Gastrocnemius medialis (tissue), 4 donors: Measurements from ENCODE around the gene SMYD3. TPM values are rescaled to one million over a fixed set of nuclear protein-coding genes. Genes with fewer than 3 reads are reported as not detected.

Source experiments
- ATAC-seq, 2 donors: fragments of 150-250 bp; one replicate each; pipeline ENCODE4 v1.9.1; 2016
- DNase-seq, 2 donors: peaks; one replicate each; pipeline ENCODE4 v3.0.0-alpha.2; 2019
- H3K27ac ChIP-seq, 4 donors: fragments of 200-600 bp; sonication (generic); 1 replicate in 1 of 4; 2 replicates in 3 of 4; pipeline ENCODE4 v1.5.1; 2016 to 2018; ENCODE audit warnings: mild to moderate bottlenecking in 2 of 4, moderate library complexity in 1 of 4
- H3K27me3 ChIP-seq, 3 donors: fragments of 200-600 bp; sonication (generic) in 2 of 3; 1 replicate in 1 of 3; 2 replicates in 2 of 3; pipeline versions ENCODE4 v1.5.1 to v1.6.0; 2016 to 2019; ENCODE audit warnings: mild to moderate bottlenecking in 1 of 3, moderate library complexity in 1 of 3
- H3K36me3 ChIP-seq, 2 donors: fragments of 200-600 bp; sonication (generic) in 1 of 2; one replicate each; pipeline ENCODE4 v1.5.1; 2017 to 2018
- H3K4me1 ChIP-seq, 2 donors: fragments of 200-600 bp; sonication (generic) in 1 of 2; one replicate each; pipeline ENCODE4 v1.5.1; 2016 to 2017; ENCODE audit warnings: mild to moderate bottlenecking in 2 of 2
- H3K4me3 ChIP-seq, 4 donors: fragments of 200-600 bp; sonication (generic) in 3 of 4; 1 replicate in 1 of 4; 2 replicates in 3 of 4; pipeline ENCODE4 v1.5.1; 2016 to 2019; ENCODE audit warnings: mild to moderate bottlenecking in 2 of 4
- H3K9me3 ChIP-seq, 3 donors: fragments of 200-600 bp; sonication (generic) in 2 of 3; 1 replicate in 1 of 3; 2 replicates in 2 of 3; pipeline ENCODE4 v1.5.1; 2016 to 2019
- POLR2A ChIP-seq, 2 donors: fragments of 450-650 bp; IDR thresholded peaks; one replicate each; pipeline ENCODE4 v1.6.1; 2017; ENCODE audit warnings: antibody characterized with exemption in 2 of 2, mild to moderate bottlenecking in 2 of 2, moderate library complexity in 2 of 2
- in situ Hi-C, 4 donors: fragments of 200-750 bp; cut with MboI; loops; one replicate each; pipeline versions ENCODE4 v1.15.0 to v1.8.0; 2017; ENCODE audit warnings: low sequenced_read_pairs in 4 of 4
- intact Hi-C: fragments of 100-400 bp; cut with DNase I; formaldehyde crosslinking; loops from one replicate; pipeline ENCODE4 v1.15.1; 2023; ENCODE audit warnings: low total_unique reads
- total RNA-seq, 4 donors: library from RNA; depleted of rRNA; stranded (reverse); fragments of >200 nt; gene quantifications; one replicate each; pipeline versions ENCODE4 v1.1.0 to v1.2.3, GENCODE V29; 2016
- TF ChIP-seq, protein P1 (sequence below), 5 experiments: fragments of 450-650 bp in 3 of 5; fragments of 200-600 bp in 2 of 5; sonication (generic) in 2 of 5; IDR thresholded peaks in 4 of 5; conservative IDR thresholded peaks in 1 of 5; 1 replicate in 4 of 5; 2 replicates in 1 of 5; pipeline ENCODE4 v1.5.1; 2016 to 2019; ENCODE audit warnings: antibody characterized with exemption in 5 of 5, mild to moderate bottlenecking in 3 of 5, moderate library complexity in 3 of 5

Gene SMYD3
- total RNA-seq, 4 donors from 2014 or later = 4.4 to 10.3 (median 6.3) TPM

DNA sequence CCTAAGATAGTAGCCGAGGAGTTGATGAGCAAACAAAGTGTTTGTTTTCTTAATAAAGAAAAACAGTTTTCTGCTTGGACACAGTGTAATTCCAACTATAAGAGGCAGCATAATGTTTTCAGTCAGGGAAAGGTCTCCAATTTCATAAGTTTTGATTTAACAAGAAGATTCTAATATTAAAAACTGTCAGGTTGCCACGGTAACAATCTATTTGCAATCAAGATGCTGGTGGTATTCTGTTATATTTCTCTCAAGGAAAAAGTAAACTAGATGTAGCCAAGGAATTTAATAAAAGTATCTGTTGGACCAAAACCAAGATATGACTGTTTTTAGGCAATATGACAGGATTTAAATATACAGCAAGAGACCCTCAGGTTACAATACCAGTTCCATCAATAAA lies 211.7 kb downstream of the SMYD3 start:
- intact Hi-C loops (no loop called here), in situ Hi-C loops (no loop called here)
- no peak overlapping the region for H3K27ac ChIP-seq
- no peaks in the 10 kb centered on the region for H3K36me3 ChIP-seq
- no peaks in the 10 kb centered on the region for H3K27me3 ChIP-seq
- H3K4me3 ChIP-seq = no peak overlapping the region
- TF ChIP-seq, protein P1, sequence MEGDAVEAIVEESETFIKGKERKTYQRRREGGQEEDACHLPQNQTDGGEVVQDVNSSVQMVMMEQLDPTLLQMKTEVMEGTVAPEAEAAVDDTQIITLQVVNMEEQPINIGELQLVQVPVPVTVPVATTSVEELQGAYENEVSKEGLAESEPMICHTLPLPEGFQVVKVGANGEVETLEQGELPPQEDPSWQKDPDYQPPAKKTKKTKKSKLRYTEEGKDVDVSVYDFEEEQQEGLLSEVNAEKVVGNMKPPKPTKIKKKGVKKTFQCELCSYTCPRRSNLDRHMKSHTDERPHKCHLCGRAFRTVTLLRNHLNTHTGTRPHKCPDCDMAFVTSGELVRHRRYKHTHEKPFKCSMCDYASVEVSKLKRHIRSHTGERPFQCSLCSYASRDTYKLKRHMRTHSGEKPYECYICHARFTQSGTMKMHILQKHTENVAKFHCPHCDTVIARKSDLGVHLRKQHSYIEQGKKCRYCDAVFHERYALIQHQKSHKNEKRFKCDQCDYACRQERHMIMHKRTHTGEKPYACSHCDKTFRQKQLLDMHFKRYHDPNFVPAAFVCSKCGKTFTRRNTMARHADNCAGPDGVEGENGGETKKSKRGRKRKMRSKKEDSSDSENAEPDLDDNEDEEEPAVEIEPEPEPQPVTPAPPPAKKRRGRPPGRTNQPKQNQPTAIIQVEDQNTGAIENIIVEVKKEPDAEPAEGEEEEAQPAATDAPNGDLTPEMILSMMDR (IDR thresholded peaks at IDR 0.05 in 4 of 5, conservative IDR thresholded peaks at IDR 0.05 in 1 of 5) = no peak
- no peak for TF ChIP-seq POLR2A (IDR thresholded peaks at IDR 0.05)
- DNase-seq = no peak
- no peak for ATAC-seq
- no peaks in the 10 kb centered on the region for H3K4me1 ChIP-seq
- H3K9me3 ChIP-seq = no peaks in the 10 kb centered on the region

DNA sequence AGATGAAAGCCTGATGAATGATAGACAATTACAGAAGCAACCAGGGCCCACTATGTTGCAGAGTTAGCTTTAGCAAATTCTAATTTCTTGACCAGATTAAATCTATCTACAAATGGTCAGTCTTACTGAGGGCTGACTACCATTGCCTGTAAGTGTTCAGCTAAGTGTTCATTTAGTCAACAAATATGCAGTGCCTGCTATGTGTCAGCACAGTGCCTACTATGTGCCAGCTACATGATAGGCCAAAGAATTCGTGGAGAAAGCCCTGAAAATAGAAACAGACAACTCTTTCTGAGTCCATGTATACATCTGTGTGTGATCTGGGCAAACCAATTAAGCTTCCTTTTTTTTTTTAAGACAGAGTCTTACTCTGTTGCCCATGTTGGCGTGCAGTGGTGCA lies 212.8 kb downstream of the SMYD3 start:
- no peak for ATAC-seq
- Histone ChIP-seq H3K9me3 (no peaks in the 10 kb centered on the region), H3K4me1 (no peaks in the 10 kb centered on the region), H3K4me3 (no peak overlapping the region), H3K36me3 (no peaks in the 10 kb centered on the region), H3K27ac (no peak overlapping the region), H3K27me3 (no peaks in the 10 kb centered on the region)
- TF ChIP-seq, protein P1 (IDR thresholded peaks at IDR 0.05 in 4 of 5, conservative IDR thresholded peaks at IDR 0.05 in 1 of 5) = no peak
- no peak for TF ChIP-seq POLR2A (IDR thresholded peaks at IDR 0.05)
- DNase-seq = no peak
- in situ Hi-C loops = no loop called here
- intact Hi-C loops = no loop called here

DNA sequence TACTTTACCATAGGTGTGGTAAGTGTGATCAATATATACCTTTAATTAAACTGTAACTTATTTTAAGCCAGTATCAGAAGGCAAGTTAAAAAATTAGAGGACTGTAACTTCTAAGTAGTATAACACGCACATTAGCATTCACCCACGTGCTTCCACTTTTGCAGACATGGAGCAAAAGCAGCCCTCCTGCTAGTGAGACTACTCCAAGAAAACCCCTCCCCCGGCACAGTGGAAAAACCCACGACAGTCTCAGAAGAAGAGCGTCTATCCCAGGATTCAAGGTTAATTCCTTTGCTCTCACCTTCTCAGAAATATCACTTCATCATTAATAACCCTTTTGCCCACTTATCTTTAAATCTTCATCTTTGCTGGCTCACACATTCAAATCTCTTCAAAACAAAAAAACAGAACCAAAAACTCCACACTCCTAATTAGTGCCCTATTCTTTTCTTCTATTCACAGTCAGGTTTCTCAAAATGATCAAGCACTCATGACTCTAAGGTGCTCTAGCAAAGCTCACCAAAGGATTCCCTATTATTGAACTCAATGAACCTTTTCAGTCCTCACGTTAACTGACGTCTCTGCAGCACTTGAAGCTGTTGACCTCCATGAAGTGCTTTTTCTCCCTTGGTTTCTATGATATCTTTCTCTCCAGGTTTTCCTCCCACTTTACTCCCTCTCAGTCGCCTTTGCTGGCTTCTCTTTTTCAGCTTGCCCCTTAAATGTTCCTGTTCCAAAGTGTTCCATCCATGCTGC lies 213.5 kb downstream of the SMYD3 start:
- TF ChIP-seq POLR2A (IDR thresholded peaks at IDR 0.05) = no peak
- TF ChIP-seq, protein P1 (IDR thresholded peaks at IDR 0.05 in 4 of 5, conservative IDR thresholded peaks at IDR 0.05 in 1 of 5) = no peak
- intact Hi-C loops (no loop called here), in situ Hi-C loops (no loop called here)

DNA sequence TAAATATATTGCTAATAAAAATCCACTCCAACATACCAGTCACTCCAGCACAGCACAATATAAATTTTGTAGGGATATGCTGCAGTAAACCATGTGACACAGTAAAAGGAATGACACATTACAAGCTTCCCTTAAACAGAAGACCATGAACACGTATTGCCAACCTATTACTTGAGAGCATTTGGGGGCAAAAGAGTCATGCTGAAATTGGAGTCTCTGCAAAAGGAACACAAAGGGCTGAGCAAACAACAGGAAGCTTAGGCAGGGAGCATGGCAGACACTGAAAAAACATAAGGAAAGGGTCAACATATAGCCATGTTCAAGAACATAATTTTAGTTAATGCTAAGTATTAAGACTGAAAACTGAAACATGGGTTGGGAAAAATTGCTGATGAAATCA lies 214.5 kb downstream of the SMYD3 start:
- intact Hi-C loops = no loop called here
- in situ Hi-C loops = no loop called here
- no peaks in the 10 kb centered on the region for H3K27me3 ChIP-seq
- no peak for DNase-seq
- no peaks in the 10 kb centered on the region for H3K36me3 ChIP-seq
- TF ChIP-seq, protein P1 (IDR thresholded peaks at IDR 0.05 in 4 of 5, conservative IDR thresholded peaks at IDR 0.05 in 1 of 5) = no peak
- TF ChIP-seq POLR2A (IDR thresholded peaks at IDR 0.05) = no peak
- no peak overlapping the region for H3K27ac ChIP-seq
- no peak for ATAC-seq
- H3K4me1 ChIP-seq = no peaks in the 10 kb centered on the region
- no peaks in the 10 kb centered on the region for H3K9me3 ChIP-seq
- no peak overlapping the region for H3K4me3 ChIP-seq

More for the DNA sequence above, 213.5 kb downstream of the SMYD3 start:
- no peaks in the 10 kb centered on the region for H3K27me3 ChIP-seq
- DNase-seq (no peak), ATAC-seq (no peak)
- H3K36me3 ChIP-seq = no peaks in the 10 kb centered on the region
- H3K9me3 ChIP-seq = no peaks in the 10 kb centered on the region
- no peaks in the 10 kb centered on the region for H3K4me1 ChIP-seq
- no peak overlapping the region for H3K27ac ChIP-seq
- no peak overlapping the region for H3K4me3 ChIP-seq

DNA sequence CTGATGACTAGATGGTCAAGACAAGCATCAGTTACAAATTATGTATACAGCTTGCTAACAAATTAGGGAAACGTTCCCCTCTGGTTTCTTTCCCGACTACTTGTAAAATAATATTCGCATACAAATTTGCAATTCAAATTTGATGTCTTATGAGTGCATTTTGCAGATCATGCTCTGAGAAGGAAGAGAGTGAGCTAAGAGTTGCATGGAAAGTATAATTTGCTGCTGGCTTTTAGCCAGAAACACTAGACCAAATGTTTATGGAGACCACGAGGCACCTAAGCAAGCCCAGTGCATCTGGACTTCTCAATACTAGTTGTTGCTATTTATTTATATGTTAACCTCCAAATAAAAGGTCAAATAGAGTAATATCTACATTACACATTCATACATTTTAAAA lies 216.0 kb downstream of the SMYD3 start:
- Histone ChIP-seq H3K27me3 (no peaks in the 10 kb centered on the region), H3K36me3 (no peaks in the 10 kb centered on the region), H3K4me3 (no peak overlapping the region), H3K4me1 (no peaks in the 10 kb centered on the region), H3K9me3 (no peaks in the 10 kb centered on the region), H3K27ac (no peak overlapping the region)
- intact Hi-C loops (no loop called here), in situ Hi-C loops (no loop called here)
- no peak for TF ChIP-seq POLR2A (IDR thresholded peaks at IDR 0.05)
- TF ChIP-seq, protein P1 (IDR thresholded peaks at IDR 0.05 in 4 of 5, conservative IDR thresholded peaks at IDR 0.05 in 1 of 5) = no peak
- ATAC-seq (no peak), DNase-seq (no peak)
